NCI-H1092 treated with DMSO at 0.1 percent for 48 hours (cell line): ENCODE measurements around the gene MCRIP2.

Experiments used
- DNase-seq: peaks from one replicate; lab custom pipeline; 2025; lab: John Stamatoyannopoulos, UW

Gene MCRIP2

DNA sequence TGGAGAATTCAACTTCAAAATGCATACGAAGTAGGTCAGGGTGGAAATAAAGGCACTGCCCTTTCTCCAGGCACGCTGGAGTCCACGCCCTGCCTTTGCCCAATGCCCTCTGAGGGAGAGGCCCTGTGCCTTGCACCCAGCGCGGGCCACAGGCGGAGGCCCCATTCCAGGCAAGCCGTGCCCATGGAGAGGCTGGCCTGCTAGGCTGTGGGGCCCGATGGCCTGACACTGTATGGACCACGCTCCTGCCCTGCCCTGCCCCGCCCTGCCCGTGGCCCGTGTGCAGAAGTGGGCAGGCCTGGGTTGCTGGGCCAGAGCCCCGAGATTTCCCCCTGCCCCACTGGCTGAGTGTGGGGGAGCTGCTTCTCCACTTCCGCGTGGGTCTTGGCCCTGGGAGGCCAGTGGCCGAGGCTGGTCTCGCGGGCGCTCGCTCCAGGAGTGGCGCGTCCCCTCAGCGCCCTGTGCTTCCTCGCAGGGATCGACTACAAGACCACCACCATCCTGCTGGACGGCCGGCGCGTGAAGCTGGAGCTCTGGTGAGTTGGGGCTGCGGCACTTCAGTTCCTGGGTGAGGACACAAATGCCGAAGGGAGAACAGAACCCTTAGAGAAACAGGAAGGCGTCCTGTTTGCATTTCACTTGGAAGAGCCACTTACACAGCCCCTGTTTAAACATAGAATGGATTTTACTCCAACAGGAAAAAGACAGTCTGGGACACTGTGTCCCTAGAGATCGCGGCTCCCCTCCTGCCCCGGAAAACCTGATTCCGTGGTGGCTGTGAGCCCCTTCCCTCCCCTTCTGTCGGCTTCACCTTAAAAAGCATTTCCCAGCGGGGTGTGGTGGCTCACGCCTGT is 24.7 kb upstream of the MCRIP2 start:
- DNase-seq = no peak

DNA sequence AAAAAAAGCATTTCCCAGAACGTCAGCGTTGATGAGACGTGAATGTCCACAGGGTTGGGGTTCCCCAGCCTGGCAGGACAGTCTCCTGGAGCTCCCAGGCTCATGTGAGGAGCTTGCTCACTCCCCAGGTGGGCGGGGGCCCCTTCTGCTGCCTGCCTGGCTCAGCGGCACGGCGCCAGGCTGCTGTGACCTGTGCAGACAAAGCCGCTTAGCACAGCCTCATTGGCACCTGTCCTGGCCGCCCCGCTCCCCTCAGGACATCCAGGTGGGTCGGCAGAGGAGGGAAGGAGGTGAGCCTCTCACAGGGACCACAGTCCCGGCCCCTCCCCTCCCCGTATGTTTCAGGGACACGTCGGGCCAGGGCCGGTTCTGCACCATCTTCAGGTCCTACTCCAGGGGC is 23.8 kb upstream of the MCRIP2 start:
- no peak for DNase-seq

DNA sequence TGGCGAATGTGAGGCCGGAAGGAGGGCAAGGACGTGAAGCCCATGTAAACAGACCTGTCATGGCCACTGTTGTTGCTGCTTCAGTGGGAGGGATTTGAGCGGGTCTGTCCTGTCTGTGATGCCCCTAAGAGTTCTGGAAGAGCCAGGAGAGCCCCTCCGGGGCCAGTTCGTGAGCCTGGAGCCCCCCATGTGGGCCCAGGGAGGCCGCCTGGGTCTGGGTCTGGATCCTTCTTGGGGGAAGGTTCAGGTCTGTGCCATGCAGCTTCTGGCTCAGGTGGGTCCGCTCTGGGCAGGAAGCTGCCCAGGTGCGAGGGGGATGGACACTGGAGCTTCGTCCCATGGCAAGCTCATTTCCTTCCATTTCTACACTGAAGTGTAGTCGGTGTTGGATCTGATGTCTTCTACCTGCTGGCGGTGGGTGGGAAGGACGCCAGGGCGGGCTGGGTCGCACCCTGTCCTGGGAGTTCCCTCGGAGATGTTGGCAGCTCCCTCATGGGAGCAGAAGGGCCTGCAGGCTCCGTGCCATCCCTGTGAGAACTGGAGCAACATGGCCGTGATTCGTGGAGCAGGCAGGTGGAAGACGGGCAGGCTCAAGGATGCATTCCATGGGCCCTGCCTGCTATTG is 22.0 kb upstream of the MCRIP2 start:
- no peak for DNase-seq

DNA sequence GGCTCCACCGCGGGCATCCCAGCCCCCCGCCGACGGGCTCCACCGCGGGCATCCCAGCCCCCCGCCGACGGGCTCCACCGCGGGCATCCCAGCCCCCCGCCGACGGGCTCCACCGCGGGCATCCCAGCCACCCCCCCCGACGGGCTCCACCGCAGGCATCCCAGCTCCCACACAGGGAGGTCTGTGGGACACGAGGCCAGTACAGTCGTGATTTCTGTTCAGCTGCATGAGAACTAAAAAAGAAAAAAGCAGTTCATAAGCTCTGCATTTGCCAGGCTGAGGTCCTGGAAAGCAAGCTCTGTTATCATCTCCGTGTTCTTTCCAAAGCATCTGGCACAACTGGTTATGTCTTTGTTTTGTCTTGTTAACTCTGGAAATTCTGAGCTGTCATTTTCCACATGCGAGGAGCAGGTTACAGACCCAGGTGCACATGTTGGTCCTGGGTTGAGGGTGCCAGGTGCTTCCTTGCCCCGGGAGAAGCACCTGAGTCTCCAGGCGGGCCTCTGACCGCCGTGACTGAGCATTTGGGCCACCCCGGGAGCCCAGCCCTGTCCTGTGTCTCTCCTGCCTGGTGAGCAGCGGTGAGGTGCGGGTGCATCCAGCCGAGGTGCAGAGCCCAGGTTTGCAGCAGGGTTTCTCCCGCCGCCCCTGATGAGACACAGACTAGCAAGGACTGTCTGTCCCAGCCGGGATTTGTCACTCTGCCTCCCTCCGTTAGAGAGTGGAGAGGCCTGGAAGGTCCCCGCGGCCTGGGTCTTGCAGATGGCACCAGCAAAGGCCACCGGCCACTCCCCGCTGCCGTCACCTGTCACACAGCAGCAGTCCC is 20.7 kb upstream of the MCRIP2 start:
- DNase-seq = no peak

DNA sequence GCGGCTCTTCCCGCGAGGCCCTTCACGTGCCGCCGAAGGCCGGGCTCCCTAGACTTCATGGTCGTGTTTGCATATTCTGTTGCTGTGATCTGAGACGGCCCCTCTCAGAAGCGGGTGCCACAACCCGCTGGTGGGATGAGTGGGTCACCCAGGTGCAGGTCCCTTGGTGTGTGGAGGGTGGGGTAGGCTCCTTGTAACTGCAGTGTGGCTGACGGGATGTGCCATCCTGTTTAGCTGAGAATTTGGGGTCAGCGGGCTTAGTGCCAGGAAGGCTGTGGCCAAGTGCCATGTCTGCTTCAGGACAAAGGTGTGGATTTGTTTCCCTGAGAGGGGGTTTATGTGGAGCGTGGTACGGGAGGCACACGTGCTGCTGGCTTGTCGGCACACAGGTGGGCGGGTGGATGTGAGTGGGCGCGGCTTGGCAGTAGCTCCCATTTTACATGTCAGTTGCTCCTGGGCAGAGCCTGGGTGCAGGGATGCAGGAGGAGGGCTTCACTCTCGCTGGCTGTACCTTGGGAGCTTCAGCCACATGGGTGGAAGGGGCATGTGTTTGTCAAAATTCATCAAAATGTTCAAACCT is 20.0 kb upstream of the MCRIP2 start:
- peak; percentile 55 for DNase-seq

DNA sequence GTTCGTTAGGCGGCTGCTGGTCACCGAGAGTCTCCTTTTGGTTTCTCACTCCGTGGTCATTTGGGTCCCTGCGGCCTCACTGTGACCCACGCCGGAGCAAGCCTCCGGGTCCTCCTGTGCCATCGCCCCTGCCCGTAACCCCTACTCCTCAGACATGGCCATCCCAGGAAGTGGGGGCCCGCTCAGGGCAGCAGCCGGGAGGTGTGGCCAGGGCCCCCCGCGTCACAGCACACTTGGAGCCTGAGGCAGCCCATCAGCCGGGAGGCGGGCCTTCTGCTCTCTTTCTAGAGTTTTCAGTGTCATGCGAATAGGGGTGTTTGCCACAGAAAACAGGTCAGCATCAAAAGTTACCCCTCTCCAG is 18.7 kb upstream of the MCRIP2 start:
- DNase-seq = no peak

DNA sequence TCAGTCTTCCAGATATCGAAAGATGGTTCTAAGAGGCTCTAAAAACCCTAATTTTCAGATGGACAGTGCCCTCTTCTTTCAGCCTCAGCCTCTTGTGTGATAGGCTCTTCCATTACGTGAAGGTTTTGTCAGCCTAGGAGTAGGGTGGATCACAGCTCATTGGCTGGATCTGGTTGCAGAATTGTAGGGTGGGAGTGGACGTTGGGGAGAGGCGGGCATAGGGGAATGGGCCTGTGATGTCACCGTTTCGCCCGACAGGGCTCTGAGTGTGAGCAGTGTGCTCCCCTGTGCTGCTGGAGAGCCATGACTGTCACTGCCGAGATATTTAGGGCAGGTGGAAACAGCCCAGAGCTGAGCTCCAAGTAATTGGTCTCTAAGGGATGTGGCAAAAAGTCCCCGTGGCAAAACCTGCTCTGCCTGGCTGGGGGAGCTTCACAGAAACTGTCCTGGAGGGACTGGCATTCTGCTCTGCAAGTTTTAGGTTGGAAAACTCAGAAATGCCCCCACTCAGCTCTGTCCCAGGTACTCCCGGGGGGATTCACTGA is 17.0 kb upstream of the MCRIP2 start:
- DNase-seq = no peak

DNA sequence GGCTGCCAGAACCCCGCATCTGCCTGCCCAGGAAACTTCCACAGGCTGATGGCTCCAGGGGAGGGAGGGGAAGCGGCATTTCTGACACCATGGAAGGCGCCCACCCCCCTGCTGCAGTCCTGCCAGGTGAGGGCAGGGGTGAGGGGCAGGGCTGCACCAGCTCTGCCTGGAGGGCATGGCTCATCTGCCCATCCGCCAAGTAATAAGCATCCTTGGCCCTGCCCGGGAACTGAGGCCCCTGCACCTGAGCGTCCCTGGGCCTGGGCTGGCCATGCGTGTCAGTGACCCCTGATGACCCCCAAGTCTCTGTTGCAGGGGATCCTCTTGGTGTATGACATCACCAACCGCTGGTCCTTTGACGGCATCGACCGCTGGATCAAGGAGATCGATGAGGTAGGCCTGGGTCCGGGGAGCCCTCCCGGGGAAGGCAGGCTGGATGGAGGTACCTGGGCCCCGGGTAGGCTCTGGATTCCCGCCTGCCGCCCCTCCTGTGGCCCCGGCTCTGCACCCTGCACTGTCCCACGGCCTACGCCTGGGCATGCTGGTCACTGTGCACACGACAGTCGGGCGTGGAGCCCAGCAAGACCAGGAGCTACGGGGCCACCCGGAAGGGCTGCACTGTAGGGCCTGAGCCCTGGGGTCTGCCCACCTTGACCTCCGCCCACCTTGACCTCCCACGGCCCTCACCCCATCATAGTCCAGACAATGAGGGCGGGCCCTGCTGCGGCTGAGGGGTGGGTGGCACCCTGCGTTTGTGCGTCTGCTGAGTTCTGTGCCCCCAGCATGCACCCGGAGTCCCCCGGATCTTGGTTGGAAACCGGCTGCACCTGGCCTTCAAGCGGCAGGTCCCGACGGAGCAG is 16.3 kb upstream of the MCRIP2 start:
- no peak for DNase-seq

DNA sequence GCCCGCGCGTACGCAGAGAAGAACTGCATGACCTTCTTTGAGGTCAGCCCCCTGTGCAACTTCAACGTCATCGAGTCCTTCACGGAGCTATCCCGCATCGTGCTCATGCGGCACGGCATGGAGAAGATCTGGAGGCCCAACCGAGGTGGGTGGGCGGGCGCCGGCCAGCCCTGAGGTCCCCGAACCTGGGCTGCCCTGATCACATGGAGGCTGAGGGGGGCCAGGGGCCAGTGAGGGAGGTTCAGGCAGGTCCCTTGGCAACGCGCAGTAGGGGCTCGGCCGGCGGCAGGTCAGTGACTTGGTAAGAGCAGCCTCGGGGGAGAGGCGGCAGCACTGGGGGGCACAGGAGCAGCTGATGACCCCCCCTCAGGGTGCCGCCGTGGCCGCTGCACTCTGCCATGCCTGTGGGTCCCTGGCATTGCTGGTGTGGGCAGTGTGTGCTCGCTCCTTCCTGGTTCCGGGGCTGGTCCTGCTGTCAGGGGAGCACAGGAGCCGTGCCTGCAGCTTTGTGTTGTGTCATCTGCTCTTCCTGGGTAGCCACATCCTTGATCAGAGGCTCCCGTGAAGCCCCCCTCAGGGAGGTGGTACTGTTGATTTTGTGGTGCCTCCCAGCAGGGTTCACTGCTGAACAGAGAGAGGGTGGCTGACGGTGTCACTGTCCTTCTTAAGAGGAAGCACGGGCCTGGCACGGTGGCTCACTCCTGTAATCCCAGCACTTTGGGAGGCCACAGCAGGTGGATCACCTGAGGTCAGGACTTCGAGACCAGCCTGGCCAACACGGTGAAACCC is 15.5 kb upstream of the MCRIP2 start:
- no peak for DNase-seq

DNA sequence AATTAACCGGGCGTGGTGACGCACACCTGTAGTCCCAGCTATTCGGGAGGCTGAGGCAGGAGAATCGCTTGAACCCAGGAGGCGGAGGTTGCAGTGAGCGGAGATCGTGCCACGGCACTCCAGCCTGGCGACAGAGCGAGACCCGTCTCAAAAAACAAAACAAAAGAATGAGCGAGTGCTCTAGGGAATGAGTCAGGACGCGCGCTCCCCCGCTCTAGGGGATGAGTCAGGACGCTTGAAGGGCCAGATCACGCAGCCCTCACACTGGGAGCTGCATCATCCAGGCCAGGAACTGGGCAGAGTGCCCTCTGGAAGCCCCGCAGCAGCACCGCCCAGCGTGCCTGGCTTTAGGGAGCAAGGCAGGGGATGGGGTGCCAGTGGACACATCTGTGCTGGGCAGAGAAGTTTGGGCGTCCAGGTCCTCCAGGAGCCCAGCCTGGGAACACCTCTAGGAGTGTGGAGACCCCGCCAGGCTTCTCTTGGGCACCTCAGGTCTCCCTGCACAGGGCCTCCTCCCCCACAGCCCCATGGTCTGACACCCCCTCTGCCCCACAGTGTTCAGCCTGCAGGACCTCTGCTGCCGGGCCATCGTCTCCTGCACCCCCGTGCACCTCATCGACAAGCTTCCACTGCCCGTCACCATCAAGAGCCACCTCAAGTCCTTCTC is 14.7 kb upstream of the MCRIP2 start:
- DNase-seq = no peak

DNA sequence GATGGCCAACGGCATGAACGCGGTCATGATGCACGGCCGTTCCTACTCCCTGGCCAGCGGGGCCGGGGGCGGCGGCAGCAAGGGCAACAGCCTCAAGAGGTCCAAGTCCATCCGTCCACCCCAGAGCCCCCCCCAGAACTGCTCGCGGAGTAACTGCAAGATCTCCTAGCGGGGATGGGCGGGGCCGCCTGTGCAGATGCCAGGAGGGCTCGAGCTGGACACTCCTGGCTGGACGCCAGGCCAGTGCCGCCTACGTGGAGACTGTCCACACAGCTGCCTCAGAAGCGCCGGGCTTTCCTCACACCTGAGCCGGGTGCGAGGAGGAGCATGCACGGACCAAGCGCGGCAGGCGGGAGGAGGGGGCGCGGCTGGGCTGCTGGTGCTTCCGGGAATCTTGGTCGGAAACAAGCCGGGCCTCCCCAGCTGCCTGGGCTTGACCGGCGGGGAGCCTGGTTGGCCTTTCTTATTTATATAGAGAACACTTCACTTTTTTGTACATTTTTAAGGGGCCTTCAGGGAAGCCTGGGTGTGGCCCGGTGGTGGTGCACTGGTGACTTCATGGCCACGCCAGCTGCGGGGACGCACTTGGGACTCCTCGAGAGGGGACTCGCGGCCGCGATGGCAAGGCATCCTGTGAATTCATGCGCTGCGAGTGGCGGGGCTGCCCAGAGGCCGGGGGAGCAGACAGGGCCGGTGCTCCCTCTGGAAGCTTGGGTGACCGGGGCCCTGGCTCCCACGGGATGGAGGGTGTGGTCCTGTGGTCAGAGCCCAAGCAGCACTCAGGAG is 14.0 kb upstream of the MCRIP2 start:
- DNase-seq = peak; percentile 16

DNA sequence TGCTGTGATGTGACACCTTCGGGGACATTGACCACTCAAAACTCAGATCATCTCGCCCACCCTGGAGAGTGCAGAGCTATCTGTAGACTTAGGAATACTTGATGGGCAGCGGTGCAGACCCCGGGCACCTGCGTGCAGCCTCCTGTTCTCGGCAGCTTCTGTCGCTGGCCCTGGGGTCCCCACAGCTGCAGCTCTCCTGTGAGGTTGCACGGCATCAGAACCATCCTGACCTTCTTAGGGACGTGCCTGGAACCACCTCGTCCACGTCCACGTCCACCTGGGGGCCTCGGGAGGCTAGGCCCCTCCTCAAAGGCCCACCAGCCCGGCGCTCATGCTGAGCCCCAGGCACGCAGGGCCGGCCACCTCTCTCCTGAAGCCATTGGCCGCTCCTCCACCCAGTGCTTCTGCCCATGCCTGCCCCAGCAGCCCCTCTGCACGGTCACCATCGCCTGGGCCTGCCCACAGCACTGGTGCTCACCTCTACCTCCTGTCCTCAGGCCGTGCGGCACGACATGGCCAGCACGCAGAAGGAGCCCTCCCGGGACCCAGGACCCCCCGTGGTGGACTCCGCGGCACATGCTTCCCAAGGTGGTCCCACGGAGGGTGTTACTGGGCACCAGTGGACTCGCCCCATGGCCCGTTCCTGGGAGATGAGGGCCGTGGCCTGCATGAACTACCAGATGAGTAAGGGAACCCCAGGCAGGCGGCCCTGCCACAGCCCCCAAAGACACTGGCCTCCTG is 13.1 kb upstream of the MCRIP2 start:
- no peak for DNase-seq

DNA sequence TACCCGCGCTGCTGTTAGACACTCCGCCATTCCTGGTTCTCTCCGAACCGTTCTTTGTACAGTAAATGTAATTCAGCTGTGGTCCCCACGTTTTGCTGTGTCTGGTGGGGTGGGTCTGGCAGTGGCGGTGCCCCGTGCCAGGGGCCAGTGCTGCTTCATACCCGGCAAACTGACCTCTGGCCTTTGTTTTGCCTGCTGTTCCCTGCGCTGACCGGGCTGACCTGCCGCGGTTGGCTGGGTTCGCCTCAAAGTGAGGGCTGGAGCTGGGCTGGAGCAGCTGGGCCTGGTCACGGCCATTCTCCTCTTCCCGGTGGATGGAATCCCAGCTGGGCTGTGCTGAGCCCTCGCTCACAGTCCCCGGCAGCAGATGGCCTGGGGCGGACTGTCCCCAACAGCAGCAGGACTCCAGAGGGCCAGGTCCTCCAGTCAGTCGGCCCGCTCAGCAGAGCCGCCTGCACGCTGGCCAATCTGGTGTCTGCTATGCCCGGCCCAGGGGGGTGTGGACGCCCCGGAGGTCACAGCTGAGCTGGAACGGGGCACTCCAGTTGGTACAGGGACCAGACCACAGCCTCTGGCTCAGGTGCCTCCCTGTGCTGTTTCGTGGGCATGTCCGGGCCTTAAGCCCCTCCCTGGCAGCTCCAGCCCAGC is 12.3 kb upstream of the MCRIP2 start:
- DNase-seq = no peak

DNA sequence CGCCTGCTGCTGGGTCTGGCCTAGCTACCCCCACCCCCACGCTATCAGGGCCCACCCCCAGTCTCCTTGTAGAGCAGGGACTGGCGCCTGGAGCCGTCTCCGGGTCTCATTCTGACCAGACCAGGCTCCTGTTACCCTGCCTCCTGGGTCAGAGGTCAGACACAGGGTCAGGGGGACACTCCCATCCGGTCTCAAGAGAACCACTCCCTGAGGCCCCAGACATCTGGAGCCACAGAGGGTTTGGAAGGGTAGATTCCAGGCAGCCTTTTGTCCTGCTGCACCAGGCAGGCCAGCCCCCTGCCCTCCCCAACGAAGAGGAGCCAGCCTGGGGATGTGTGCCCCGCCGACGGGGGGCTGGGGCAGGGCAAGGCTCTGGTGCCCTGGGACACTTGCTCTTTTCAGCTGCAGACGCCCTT is 11.8 kb upstream of the MCRIP2 start:
- DNase-seq = no peak

DNA sequence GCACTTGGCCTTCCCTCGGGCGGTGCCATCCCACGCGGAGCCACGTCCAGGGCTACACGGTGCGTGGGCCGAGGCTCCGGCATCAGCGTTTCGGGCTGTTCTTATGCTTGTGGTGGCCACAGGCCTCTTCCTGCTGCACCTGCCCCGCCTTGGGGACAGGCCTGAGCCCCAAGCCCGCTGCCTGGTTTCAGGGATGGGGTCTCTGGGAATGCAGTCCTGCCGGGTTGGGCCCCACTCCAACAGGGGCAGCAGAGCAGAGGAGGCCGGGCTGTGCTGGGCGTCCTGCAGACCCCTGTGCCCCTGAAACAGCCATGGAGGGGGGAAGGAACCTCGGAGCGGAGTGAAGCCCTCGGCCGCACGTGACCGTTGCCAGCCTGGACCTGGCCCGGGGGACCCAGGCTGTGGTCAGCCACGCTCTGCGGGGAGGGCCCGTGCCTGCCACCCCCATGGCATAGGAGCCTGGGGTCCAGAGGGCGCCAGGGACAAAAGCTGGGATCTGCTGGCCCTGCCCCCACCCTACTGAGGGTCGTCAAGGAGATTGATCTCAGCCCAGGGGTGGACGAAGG is 11.3 kb upstream of the MCRIP2 start:
- no peak for DNase-seq

DNA sequence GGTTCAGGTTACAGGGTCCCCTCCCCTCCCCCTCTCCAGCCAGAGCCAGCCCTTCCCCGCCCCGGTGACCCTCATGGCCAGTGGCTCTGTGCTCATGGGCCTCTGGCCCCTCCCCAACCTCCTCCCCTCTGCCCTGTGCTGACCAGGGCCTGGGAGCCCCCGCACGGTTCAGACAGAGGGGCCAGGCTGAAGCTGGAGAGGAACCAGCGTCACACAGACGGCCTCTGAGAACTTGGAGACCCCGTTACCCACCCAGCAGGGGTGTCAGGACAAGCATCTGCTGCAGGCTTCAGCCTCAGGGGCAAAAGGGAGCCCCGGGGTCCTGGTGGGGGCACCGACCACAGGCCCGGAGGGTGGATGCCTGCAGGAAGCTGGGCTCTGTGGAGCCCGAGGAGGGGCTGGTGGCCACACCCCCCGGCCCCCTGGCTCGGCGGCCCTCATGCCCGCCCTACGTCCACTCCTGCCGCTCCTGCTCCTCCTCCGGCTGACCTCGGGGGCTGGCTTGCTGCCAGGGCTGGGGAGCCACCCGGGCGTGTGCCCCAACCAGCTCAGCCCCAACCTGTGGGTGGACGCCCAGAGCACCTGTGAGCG is 10.7 kb upstream of the MCRIP2 start, which contains the start of gene WFIKKN1:
TSS of gene WFIKKN1 (plus strand) at position 171 of the 591 bp plus-strand sequence. CDS start at position 440, 269 bp downstream.
- DNase-seq = no peak

DNA sequence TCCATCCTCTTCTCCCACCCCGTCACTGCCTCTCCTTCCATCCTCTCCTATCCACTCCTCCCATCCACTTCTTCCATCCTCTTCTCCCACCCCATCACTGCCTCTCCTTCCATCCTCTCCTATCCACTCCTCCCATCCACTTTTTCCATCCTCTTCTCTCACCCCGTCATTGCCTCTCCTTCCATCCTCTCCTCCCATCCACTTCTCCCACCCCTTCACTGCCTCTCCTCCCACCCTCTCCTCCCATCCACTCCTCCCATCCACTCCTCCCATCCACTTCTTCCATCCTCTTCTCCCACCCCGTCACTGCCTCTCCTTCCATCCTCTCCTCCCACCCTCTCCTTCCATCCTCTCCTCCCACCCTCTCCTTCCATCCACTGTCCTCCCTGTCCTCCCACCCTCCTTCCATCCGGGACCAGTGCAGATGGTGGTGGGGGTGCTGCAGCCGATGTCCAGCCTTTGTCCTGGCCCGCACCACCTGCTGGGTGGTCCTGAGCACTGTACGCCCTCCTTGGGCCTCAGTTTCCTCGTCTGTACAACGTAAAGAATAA is 9.7 kb upstream of the MCRIP2 start:
- DNase-seq = no peak
